Putamen (tissue), 1 donor: ENCODE results near the gene IGF1R.
"Not testable (repeated sequence)": the region's sequence is repeated elsewhere in the genome, so short reads cannot be mapped to it uniquely, and the experiment has no call there.

ENCODE experiments used
- DNase-seq: peaks from one replicate; pipeline ENCODE4 v3.0.0-alpha.2; 2016; ENCODE audit warnings: low spot score

The IGF1R gene

DNA sequence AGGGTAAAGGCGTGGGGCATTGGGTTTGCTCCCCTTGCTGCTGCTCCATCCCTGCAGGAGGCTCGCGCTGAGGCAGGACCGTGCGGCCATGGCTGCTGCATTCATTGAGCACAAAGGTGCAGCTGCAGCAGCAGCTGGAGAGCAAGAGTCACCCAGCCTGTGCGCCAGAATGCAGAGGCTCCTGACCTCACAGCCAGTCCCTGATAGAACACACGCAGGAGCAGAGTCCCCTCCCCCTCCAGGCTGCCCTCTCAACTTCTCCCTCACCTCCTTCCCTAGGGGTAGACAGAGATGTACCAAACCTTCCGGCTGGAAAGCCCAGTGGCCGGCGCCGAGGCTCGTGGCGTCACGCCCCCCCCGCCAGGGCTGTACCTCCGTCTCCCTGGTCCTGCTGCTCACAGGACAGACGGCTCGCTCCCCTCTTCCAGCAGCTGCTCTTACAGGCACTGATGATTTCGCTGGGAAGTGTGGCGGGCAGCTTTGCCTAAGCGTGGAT lies 312.3 kb downstream of the IGF1R start:
- DNase-seq = no peak

DNA sequence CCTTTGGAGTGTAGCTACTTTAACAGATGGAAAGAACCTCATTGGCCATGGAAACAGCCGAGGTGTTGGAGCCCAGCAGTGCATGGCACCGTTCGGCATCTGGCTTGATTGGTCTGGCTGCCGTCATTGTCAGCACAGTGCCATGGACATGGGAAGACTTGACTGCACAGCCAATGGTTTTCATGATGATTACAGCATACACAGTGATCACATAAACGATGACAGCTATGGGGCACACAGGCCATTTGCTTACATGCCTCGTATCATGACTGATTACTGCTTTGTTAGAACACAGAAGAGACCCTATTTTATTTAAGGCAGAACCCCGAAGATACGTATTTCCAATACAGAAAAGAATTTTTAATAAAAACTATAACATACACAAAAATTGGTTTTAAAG lies 315.1 kb downstream of the IGF1R start:
- DNase-seq = no peak

DNA sequence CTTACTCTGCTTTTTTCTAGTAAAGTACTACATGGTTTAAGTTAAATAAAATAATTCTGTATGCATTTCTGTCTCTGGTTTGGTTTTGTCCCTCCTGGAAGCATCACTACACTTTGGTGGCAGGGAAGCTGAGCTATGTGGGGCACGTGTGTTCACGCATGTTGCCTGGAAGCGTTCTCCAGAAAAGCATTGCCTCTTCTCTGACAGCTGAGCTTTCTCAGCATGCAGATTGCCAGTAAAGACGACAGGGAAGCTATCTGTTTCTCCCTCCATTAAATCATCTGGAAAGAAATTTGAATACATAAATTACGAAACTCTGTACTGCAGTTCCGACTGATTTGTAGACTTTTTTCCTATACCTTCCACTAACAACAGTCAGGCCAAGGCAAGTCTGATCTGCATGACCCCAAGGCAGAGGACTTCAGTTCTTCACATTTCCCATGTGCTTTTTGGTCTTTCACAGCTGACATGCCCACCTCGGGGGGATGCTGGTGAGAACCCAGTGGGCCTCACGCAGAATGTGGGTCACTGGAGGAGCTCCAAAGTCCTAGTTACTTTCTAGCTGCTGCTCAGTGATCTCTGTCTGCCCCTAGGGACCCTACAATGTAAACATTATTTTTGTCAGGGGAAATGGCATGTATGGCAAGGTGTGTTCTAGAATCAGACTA lies 316.3 kb downstream of the IGF1R start:
- DNase-seq = no peak

DNA sequence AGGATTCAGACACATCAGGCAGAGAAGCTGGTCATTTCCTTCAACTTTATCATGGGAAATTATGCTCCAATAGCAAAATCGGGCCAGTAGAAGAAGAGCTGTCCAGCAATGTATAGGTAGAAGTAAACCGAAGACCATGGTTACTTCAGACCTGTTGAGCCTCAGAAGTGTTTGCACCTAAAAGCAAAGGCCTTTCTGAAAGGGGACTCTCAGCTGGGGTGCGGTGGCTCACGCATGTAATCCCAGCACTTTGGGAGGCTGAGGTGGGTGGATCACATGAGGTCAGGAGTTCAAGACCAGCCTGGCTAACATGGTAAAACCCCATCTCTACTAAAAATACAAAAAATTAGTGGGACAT lies 316.8 kb downstream of the IGF1R start:
- DNase-seq = not testable (repeated sequence)

DNA sequence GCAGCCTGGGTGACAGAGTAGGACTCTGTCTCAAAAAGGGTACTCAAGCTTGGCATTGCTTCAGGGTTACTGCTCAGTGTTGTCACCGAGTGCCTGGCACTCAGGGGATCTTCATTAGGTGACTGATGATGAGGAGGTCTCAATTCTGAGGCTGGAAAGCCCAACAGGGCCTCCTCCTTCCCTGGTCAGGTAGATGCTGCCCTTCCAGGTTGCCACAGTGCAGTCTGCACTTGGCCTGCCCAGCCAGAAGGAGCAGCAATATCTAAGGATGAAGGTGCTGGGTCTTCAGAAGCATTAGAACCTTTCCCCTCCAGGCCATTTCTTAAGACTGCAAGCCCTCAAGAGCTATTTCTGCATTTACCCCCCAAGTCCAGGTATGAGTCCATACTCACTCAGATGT lies 317.3 kb downstream of the IGF1R start:
- DNase-seq = no peak

DNA sequence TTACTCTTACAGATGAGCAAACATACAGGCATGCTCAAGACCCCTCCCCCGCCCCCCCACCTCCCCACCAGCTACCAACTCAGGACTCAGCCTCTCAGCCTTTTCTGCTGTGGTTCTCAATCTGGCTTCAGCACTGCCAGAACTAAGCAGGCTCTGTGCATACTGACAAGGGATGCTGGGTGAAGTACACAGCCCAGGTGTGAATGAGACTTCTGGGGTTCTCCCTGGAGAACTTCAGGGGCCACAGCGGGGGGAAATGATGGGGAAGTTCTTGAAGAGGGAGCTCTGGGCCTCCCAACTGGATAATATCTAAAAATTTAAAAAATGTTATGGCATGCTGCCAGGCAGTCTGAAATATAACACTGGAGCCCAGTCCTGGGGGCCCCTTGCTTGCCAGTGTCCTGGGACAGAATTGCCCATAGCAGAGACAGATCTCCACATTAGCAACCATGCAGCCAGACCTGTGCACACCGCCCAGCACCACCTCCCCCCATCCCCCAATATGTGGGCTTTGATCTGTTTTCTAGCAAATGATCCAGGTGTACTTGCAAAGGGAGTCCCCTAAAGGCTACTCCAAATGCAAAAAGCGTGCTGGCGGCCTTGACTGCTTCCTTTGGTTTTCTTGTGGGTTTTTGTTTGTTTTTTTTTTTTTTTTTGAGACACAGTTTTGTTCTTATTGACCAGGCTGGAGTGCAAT lies 317.9 kb downstream of the IGF1R start:
- DNase-seq = no peak

DNA sequence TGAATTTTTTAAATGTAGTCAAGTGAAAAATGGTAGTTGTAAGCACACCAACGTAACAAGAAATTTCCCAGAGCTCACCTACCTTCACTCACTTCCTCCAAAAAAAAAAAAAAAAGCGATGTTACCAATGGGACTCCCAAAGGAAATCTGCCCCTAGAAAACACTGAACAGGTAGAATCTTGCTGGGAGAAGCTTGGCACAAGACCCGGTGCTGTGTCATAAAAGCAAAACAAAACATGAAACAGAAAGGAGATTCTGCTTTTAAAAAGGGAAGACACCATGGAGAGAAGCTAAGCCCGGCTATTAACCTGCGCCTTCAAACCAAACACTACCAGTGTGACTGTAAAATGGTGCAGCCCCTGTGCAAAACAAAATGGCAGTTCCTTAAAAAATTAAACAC lies 318.8 kb downstream of the IGF1R start:
- DNase-seq = no peak

DNA sequence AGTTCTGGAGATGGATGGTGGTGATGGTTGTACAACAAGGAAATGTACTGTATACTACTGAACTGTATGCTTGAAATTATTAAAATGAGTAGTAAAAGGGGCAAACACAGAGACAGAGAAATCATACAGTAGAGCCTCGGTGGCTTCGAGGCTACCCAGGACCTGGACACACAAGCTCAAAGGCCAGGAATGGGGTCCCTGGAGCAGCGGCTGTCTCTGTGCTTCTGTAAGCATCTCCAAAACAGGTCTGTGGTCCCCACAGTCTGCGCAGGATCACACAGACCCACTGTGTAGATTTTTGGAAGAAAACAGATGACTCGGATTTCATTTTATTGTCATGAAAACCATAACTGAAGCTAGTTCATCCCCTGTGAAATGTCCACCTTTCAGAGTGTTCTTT lies 319.6 kb downstream of the IGF1R start:
- no peak for DNase-seq

DNA sequence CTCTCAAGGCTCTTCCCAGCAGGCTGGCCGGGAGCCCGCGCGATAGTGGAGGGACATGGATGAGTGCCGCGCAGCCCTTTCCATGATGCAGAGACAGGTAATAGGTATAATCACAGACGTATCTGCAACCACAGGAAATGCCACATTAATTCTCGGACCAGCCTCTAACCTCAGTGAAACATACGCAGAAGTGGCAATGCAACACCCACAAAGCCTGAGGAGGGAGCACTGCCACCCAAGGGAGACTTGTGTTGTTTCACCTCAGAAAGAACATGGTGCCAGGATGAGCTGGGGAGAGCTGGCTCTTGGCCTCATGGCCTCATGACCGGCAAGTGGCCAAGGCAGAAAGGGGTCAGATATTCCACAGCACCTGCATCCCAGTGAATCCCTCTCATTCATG lies 320.2 kb downstream of the IGF1R start:
- DNase-seq = no peak

DNA sequence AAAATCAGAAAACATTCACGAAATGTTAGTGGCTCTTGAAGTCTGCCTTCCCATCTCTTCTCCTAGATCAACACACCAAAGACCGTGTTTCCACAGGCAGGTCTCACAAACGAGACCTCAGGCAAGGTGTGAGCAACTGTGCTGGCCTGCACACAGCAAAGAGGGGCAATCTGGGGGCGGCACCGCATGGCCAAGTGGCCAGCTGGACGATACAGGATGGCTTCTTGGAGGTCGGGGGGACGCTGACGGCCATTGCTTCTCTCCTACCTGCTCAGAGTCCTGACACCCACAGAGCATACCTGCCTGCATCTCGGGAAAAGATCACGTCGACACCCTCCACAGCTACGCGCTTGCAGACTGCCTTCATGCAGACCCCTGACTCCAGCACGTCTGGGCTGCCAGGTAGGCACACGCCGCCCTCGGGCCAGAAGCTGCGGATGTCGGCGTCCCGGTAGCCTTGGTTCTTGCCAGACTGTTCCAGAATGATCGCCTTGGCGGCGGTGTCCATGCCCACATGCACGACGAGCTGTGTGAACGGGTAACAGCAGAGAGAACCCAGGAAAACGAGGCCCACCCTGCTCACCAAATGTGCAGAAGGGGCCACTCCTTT lies 320.9 kb downstream of the IGF1R start:
- no peak for DNase-seq

DNA sequence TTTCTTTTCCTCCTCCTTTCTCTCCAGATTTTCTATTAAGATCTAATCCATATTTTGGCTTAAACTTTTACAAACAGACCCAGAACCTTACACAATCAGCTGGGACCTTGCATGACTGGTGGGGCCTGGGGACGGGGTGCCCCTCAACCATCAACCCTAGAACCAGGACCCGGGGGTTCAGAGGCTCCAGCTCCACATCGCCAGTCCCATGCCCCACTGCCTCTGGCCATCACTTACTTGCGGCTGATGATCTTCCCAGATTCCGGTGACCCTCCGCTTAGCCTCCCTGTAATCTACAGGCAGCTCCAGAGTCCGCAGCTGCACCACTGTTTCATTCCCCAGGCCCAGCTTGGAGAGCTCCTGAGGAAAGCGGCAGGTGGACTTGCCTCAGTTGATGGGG lies 322.5 kb downstream of the IGF1R start:
- DNase-seq = no peak

DNA sequence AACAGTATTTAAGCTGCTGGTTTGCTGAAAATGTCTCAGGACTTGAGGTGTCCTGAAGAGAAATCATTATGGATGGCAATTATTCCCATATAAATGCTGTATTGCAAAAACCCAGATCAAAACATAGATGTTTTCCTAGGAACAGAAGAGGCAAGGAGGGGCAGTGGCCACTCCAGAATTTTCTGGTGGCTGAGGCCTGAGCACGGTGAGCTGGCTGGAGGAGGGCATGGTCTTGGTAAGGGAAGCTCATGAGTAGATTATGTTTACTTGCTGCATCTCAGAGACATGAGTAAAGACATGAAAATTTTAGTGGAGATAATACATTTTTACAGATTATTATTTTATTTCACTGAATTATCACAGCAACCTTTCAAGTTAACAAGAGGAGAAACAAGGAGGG lies 328.2 kb downstream of the IGF1R start:
- no peak for DNase-seq

DNA sequence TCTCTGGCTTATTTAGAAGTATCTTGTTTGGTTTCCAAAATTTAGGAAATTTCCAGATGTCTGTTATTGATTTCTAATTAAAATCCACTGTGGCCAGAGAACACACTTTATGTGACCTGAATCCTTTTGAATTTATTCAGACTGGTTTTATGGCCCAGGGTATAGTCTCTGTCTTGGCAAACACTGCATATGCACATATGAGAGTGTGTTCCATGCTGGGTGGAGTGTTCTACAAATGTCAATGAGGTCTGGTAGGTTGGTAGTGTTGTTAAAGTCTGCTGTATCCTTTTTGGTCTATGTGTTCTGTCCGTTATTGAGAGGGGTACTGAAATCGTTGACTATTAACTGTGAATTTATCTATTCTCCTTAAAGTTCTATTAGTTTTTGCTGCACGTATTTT lies 329.1 kb downstream of the IGF1R start:
- no peak for DNase-seq

DNA sequence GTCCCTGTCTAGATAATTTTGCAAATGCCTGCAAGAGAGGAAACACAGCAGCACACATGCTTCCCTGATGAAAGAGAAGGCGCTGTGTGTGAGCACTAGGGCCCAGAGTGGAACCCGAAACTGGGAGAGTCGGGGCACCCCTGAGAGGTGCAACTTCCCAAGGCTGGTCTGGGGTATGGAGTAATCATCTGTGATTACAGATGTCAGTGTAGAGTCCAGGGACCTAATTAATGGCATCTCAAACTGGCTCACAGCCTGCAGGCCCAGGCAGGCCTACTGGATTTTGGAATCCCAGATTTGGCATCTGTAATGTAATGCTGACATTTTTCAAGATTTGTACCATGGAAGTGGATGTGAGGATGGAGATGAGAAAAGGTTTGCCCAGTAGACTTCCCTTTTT lies 329.8 kb downstream of the IGF1R start:
- DNase-seq = no peak

DNA sequence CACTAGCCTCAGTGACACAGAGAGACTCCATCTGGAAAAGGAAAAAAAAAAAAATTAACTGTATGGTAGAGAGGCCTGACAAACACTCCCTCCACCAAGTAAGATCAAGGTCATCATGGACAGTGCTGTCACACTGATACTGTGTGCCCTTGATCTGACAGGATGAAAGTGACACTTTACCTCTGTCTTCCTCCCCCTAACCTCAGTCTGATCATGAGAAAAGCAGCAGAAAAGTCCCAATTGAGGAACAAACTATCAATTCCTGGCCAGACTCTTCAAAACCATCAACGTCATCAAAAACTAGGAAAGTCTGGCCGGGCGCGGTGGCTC lies 332.5 kb downstream of the IGF1R start:
- DNase-seq = no peak

DNA sequence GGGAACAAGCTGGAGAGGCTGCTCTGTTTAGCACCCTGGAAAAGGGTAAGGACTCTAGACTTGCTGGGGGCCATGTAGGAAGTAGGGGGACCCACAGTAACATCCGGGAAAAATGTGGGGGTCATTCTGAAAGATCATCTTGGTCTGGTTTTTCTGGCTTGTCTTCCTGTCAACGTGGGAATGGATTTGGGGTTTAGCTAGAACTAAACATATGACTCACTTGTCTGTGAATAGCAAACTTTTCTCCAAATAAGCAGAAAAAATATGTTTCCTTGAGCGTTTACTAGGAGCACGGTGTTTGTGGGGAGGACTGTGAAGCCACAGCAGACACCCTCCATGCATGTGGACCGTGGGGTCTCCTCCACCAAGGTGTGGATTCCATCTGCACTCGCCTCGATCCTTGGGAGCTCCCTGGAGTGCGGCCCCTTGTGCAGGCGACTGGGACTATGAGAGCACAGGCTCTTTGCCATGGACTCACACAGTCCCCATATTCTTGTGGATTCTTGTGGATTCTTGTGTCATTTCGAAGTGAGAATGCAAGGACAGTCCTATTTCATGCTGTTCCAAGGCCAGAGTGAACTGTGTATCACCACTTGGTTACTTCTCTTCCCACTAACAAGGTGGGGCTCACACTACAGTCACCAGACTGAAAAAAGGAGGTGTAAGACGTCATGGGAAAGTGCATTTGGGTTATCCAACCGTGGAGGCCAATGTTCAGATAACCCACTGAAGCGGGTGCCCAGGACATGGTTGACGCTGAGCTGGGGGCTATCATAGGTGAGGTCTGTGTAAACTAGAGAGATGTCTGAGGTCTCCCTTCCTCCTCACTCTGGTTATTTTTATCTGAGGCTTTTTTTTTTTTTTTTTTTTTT lies 333.7 kb downstream of the IGF1R start:
- DNase-seq = no peak

DNA sequence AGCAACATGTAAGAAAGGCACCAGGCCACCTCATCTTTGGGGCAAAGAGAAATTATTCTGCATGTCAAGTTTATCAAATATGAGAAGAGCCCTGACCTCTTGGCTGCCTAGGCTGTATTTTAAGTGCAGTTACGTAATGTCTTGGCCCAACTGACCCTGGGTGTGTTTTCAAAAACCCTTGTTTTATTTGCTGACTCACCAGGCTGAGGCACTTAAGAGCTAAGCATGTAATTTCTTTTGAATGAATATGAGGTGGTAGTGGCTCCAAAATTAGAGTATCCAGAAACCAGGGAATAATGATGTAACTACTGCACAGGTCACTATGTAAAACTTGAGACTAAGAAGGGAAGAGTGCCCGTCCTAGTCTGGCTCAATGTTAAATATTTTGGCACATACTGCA lies 335.0 kb downstream of the IGF1R start:
- DNase-seq = no peak

DNA sequence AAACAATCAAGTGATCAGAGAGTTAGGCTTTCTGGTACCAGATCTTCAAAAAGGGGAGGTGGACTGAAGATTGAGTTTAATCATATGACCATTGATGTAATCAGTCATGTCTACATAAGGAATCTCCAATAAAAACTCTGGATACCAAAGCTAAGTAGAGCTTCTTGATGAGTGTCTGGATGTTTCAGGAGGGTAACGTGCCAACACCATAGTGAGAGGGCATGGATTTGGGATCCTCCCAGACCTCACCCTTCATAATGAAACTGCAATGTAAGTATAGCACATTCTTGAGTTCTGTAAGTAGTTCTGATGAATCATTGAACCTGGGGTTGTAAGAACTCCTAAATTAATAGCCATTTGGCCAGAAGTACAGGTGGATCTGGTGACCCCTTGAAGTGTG lies 337.9 kb downstream of the IGF1R start:
- no peak for DNase-seq

DNA sequence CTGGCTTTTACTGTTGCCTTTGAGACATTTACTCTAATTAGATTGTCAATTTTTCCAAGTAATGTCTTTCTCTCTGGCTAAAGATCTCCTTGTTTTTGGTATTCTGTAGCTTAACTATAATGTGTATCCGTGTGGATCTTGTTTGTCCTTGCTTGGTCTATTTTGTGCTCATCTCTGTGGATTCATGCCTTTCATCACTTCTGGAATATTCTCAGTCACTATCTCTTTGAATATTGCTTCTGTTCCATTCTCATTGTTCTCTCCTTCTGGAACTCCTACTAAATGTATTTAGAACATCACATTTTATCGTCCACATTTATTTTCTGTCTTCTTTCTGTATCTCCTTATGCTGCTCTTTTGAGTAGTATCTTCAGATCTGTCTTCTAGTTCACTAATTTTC lies 346.6 kb downstream of the IGF1R start:
- no peak for DNase-seq

DNA sequence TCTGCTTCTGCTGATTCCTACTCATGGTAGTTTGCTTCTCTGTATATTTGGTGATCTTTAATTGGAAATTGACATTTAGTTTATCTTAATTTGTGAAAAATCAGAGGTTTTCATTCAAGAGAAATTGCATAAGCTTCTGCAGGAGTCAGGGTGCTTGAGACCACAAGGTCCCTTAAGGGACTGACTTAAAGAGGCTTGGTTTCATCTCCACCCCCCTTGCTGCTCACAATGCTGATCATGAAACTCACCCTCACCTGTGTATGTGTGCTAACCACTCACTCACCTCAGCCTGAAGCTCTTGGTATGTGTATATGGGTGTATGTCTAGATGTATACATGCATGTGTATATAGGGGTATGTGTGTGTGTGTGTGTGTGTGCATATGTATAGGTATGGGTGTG lies 347.8 kb downstream of the IGF1R start:
- DNase-seq = no peak

DNA sequence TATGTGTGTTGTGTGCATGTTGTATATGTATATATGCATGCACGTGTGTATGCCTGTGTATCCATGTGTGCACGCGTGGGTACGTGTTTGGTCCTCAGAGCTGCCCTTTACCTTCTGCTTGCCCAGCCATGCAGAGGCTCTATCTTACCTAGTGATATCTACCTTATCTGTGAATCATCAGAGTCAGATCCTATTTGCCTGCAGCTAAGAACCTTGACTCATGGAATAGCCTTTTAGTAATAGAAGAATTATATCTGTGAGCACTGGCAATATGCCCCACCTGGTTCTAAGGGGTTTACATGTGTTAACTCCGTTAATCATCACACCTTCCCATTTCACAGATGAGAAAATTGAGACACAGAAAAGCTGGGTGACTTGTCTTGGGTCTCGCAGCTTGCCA lies 348.3 kb downstream of the IGF1R start:
- no peak for DNase-seq

DNA sequence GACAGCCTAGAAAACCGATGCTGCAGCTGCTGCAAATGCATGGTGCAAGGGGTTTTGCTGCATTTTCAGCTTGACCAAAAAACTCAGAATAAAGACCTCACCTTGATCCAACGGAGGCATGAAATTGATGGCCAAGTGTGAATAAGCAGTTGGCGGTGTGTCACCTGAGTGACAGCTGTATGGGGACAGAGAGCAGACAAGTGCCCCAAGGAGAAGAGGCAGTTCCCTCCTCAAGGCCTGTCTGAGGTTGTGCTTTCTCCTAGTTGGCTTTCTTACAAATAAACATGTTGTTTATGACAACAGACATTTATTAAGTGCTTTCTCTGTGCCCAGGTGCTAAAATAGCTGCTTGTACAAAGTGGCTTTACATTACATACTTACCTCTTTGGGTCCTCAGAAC lies 349.0 kb downstream of the IGF1R start:
- DNase-seq = no peak

DNA sequence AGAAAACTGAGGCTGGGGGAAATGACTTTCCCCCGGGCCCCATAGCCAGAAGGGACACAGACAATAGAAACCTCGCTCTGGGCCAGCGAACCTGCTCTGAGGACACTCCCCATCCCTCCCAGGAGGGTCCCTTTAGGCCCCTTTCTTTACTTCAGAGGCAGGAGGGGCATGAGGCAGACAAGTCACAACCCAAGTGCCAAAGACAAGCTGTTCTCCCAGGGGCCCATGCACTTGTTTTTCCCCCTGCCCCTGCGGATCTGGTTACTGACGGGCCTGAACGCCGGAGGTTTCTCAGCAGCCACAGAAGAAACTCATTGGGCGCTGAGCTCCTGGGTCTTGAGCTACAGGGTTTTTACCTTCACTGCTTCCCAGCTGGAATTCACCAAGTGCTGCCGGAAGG lies 349.4 kb downstream of the IGF1R start:
- DNase-seq = no peak
